Body of pancreas (tissue), 4 donors: Measurements from ENCODE around the gene MIOX.

ENCODE experiments used
- POLR2A ChIP-seq, 3 donors: fragments of 450-650 bp; IDR thresholded peaks; one replicate each; pipeline ENCODE4 v1.6.1; 2016; ENCODE audit warnings: antibody characterized with exemption in 3 of 3, mild to moderate bottlenecking in 2 of 3
- TF ChIP-seq, protein P1 (sequence below), 7 experiments: fragments of 450-650 bp in 4 of 7; fragments of 200-600 bp in 3 of 7; sonication (generic) in 3 of 7; IDR thresholded peaks; one replicate each; pipeline ENCODE4 v1.5.1; 2016 to 2019; ENCODE audit warnings: antibody characterized with exemption in 7 of 7

DNA sequence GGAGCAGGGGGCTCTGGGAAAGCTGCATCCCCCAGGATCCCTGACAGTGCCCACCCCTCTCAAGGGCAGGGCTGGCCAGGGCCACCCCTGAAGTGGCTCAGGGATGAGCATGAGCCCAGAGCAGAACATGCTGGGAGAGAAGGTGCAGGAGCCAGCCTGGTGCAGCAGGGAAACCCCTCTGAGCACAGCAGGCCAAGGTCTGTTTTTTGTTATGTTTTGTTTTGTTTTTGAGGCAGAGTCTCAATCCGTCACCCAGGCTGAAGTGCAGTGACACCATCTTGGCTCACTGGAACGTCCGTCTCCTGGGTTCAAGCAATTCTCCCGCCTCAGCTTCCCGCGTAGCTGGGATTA lies 11.0 kb upstream of the MIOX start:
- no peak for TF ChIP-seq POLR2A (IDR thresholded peaks at IDR 0.05)
- TF ChIP-seq, protein P1, sequence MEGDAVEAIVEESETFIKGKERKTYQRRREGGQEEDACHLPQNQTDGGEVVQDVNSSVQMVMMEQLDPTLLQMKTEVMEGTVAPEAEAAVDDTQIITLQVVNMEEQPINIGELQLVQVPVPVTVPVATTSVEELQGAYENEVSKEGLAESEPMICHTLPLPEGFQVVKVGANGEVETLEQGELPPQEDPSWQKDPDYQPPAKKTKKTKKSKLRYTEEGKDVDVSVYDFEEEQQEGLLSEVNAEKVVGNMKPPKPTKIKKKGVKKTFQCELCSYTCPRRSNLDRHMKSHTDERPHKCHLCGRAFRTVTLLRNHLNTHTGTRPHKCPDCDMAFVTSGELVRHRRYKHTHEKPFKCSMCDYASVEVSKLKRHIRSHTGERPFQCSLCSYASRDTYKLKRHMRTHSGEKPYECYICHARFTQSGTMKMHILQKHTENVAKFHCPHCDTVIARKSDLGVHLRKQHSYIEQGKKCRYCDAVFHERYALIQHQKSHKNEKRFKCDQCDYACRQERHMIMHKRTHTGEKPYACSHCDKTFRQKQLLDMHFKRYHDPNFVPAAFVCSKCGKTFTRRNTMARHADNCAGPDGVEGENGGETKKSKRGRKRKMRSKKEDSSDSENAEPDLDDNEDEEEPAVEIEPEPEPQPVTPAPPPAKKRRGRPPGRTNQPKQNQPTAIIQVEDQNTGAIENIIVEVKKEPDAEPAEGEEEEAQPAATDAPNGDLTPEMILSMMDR (IDR thresholded peaks at IDR 0.05), result no peak
